IMR-90 (cell line): ENCODE measurements around the gene UBE2E2.
A peak's percentile ranks its signal among the peaks of the same experiment; 100 is the strongest.

ENCODE experiments used
- CEBPB ChIP-seq: IDR thresholded peaks from 2 replicates; pipeline ENCODE4 v1.6.1; 2012; ENCODE audit warnings: low read depth, low read length, improper control_type of control experiment
- MAFK ChIP-seq: IDR thresholded peaks from 2 replicates; pipeline ENCODE4 v1.6.1; 2012; ENCODE audit warnings: low read depth, low read length, improper control_type of control experiment
- MXI1 ChIP-seq: IDR thresholded peaks from 2 replicates; pipeline ENCODE4 v1.6.1; 2012; ENCODE audit warnings: low read depth, mild to moderate bottlenecking, low read length, moderate library complexity, borderline replicate concordance
- NFE2L2 ChIP-seq: fragments of 150-350 bp; IDR thresholded peaks from 2 replicates; pipeline ENCODE4 v1.6.1; 2016; ENCODE audit warnings: low read depth, mild to moderate bottlenecking, low read length
- POLR2A ChIP-seq: IDR thresholded peaks from 2 replicates; pipeline ENCODE4 v1.6.1; 2012; ENCODE audit warnings: mild to moderate bottlenecking, low read depth, low read length
- TF ChIP-seq, protein P1 (sequence below): conservative IDR thresholded peaks from 2 replicates; pipeline ENCODE4 v1.5.1; 2012; ENCODE audit warnings: mild to moderate bottlenecking, low read depth, low read length, improper control_type of control experiment

DNA sequence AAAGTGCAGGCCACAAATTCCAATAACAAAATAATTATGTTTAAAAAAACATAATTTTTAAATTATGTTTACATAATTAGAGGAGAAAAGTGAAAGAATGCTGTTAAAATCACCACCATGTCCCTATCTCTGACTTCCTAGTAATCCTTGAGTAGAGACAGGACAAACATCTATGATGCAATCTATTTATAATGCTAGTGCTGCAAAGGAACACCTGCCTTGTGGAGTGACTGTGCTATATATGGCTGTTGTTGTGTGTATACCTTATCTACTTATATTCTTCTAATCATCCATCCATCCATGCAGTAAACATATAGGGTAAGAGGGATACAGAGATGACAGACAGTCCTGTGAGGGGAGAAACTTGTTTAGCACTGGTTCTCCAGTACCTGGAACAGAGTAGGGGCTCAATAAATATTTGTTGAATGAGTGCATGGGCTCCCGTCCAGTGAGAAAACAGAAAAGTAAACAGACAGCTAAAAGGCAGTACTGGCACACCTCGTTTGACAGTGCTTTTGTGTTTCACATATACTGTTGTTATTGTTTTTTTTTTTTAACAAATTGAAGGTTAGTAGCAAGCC, 373.3 kb downstream of the UBE2E2 start:
- no peak for TF ChIP-seq POLR2A
- TF ChIP-seq, protein P1, sequence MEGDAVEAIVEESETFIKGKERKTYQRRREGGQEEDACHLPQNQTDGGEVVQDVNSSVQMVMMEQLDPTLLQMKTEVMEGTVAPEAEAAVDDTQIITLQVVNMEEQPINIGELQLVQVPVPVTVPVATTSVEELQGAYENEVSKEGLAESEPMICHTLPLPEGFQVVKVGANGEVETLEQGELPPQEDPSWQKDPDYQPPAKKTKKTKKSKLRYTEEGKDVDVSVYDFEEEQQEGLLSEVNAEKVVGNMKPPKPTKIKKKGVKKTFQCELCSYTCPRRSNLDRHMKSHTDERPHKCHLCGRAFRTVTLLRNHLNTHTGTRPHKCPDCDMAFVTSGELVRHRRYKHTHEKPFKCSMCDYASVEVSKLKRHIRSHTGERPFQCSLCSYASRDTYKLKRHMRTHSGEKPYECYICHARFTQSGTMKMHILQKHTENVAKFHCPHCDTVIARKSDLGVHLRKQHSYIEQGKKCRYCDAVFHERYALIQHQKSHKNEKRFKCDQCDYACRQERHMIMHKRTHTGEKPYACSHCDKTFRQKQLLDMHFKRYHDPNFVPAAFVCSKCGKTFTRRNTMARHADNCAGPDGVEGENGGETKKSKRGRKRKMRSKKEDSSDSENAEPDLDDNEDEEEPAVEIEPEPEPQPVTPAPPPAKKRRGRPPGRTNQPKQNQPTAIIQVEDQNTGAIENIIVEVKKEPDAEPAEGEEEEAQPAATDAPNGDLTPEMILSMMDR = no peak
- peak; percentile 74 for TF ChIP-seq CEBPB
- no peak for TF ChIP-seq MXI1
- TF ChIP-seq NFE2L2 = no peak
- no peak for TF ChIP-seq MAFK
